NCI-H69 (cell line): ENCODE results near the gene CRIP2.
A peak's percentile ranks its signal among the peaks of the same experiment; 100 is the strongest.

Source experiments
- DNase-seq: peaks from one replicate; lab custom pipeline; 2025; lab: John Stamatoyannopoulos, UW

Gene CRIP2, protein sequence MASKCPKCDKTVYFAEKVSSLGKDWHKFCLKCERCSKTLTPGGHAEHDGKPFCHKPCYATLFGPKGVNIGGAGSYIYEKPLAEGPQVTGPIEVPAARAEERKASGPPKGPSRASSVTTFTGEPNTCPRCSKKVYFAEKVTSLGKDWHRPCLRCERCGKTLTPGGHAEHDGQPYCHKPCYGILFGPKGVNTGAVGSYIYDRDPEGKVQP

DNA sequence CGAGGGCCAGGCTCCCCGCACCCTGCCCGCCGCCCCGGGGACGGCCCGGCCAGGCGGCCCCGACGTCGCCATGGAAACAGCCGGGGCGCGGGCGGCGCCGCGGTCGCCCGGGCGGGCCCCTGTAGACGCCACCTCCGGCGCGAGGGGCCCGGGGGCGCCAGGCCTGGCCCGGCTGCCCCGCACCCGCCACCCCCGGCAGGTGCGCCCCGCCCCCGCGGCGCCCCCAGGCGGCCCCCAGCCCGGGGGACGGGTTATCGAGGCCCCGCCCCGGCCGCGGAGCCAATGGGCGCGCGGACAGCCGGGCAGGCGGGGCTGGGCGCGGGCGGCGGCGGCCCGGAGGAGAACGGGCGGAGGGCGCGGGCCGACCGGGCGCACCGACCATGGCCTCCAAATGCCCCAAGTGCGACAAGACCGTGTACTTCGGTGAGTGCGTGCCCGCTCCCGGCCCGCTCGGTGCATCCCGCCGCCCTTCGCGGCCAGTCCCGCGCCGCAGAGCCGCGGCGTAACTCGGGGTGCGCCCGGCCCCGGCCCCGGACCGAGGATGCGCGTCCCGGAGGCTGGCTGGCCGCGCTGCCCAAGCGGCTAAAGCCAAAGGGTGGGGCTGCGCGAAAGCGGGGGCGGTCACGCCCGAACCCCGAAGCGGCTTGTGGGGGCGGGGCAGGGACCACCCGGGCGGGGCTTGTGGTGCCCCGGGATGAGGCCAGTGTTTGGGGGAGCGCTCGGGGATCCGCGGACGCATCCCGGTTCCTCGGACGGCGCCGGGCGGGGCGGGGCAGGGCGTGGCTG, at the start of gene CRIP2:
Gene CRIP2, plus strand, starts transcription at position 339 of the 786 bp plus-strand sequence. Its CDS starts 42 bp downstream, at position 381.
- DNase-seq, result peak; percentile 95

GRCh38 chr14:105424861-105425260, 49.8 kb upstream of the CRIP2 start:
- DNase-seq, result no peak

- DNase-seq, result no peak
Observed at GRCh38 chr14:105425823-105426247, 48.8 kb upstream of the CRIP2 start.

DNA sequence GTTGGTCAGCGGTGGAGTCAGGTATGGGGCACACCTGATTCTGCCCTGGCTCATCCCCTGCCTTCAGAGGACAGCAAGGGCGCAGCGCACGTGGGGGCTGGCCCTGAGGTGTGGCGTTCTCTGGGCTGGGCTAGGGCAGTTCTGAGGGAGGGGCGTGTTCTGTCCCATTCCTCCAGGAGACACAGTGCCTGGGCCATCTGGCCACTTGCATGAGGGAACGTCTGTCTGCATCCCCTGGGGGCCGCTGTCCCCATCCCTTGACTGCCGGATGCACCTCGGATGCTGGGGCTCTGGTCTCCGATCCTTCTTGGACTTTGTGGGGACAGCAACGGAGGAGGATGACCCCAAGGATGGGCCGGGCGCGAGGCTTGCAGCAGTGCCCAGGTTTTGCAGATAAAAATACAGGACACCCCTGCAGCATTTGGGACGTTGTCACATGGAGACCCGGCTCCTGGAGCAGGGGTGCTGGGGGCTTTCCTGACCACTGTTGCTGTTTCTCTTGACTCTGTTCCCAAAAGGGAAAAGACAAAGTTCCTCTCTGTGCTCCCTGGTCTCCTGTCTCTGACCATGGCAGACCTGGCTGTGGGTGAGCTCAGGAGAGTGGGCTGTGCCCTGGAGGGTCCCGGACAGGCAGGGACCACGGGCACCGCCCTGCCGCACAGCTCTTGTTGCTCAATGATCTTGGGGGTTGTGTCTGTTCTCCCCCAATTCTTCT, 48.0 kb upstream of the CRIP2 start:
- no peak for DNase-seq

- no peak for DNase-seq
Observed at GRCh38 chr14:105427412-105427811, 47.2 kb upstream of the CRIP2 start.

DNA sequence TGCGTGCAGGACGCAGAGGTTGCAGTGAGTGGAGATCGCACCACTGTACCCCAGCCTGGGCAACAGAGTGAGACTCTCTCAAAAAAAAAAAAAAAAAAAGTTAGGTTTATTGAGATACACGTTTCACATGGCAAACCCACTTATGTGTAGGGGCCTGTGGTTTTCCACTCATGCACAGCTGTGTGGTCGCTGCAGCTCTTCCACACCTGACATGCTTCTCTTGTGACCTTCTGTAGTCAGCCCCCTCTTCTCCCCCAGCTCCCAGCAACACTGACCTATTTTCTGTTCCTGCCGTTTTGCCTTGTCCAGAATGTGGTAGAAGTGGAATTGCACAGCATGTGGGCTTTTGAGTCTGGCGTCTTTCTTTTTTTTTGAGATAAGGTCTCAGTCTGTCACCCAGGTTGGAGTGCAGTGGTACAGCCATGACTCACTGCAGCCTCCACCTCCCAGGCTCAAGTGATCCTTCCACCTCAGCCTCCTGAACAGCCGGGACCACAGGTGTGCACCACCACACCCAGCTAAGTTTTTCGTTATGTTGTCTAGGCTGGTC, 46.6 kb upstream of the CRIP2 start:
- DNase-seq, result no peak

- no peak for DNase-seq
Observed at GRCh38 chr14:105430042-105430441, 44.6 kb upstream of the CRIP2 start.

DNA sequence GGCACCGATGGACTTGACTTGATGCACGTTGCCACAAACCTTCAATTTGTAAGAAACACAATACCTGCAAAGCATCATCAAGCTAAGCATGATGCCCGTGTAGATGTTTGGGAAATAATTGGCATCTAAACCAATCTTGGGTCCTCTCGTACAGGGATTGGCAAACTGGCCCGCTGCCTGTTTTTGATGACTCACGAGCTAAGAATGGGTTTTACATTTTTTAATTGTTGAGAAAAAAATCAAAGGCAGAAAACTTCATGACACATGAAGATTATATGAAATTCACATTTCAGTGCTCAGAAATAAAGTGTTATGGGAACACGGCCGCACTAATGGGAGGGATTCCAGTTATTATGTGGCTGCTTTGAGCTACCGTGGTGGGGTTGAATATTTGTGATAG, 44.1 kb upstream of the CRIP2 start:
- no peak for DNase-seq

DNA sequence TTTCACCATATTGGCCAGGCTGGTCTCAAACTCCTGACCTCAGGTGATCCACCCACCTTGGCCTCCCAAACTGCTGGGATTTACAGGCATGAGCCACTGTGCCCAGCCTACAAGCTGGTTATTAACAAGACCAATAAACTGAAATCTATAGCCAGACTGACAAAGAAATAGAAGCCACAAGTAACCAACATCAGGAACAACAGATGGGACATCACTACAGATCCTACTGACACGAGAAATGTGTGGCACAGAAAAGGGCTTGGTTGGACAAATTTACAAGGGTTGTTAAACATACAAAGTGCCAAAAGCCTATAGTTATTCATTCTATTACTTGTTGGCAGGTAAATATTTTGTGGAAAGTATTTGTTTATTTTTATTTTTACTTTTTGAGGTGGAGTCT, 43.4 kb upstream of the CRIP2 start:
- no peak for DNase-seq

GRCh38 chr14:105432657-105433056, 42.0 kb upstream of the CRIP2 start:
- DNase-seq, result no peak

DNA sequence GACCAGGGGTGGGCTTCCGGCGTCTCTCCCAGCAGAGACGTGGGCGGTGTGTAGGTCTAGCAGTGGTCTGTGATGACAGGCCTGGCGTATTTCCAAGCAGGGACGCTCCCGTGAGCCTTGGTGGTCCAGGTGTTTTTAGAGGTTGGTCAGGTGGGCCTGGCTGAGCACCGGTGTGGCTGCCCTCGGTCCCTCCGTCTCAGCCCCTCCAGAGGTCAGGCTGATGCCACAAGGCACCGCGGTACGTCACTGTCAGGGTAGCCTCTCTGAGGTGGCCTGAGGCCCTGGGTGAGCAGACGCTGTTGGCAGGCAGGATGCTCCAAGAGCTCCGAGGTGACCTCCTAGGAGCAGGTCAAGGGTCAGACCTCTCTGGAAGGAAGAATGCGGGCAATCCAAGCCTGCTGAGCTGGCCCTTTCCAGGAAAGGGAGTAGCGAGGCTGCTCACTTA, 41.4 kb upstream of the CRIP2 start:
- no peak for DNase-seq

DNA sequence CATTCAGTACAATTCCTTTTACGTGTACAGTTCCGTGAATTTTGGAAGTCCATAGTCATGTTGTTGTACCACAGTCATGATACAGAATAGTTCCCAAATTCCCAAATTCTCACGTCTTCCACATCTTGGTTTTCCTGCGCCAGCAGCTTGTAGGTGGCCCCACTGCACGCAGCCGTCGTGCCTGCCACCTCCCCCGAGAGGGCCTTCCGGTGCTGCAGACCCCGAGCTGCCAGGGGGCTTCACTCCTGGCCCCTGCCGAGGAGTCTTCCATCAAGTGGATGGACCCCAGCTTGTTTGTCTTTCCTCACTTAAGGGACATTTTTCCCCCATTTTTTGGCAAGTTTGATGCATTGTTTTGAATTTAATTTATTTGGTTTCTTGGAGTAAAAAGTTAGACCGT, 38.2 kb upstream of the CRIP2 start:
- no peak for DNase-seq

GRCh38 chr14:105436891-105437722, 37.5 kb upstream of the CRIP2 start:
- peak; percentile 76 for DNase-seq

DNA sequence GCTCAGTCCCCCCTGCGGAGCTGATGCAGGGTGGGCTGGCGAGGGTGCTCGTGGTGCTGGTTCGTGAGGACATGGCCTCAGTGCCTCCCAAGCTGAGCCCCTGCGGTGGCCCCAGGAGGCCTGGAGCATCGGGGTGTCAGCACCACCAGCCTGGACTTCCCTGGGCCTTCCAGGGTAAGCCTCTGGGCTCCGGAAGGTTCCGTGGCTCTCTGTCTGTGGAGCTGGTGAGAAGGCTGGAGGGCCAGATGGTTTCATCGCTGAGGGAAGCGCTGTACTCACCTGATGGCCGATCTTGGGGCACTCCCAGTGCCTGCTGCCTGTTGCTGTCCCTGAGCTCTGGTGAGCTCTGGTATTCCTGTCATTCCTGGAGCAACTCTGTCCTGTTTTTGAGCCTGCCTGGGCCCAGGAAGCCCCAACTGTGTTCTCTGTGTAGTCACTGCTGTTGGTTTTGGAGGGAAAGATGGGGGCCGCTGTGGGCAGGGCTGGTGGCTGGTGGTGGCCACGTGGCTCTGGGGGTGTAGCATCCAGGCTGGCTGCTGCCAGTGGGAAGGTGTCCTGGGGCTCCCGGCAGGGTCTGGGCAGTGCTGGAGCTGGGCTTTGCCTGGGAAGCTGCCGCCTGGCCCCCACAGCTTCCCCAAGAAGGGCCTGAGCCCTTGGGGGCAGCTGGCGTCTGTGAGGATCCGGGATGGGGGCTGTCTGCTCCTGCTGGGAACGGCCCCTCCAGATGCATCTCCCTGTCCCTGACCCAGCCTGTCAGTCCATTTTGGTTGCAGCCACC, 36.7 kb upstream of the CRIP2 start:
- no peak for DNase-seq

DNA sequence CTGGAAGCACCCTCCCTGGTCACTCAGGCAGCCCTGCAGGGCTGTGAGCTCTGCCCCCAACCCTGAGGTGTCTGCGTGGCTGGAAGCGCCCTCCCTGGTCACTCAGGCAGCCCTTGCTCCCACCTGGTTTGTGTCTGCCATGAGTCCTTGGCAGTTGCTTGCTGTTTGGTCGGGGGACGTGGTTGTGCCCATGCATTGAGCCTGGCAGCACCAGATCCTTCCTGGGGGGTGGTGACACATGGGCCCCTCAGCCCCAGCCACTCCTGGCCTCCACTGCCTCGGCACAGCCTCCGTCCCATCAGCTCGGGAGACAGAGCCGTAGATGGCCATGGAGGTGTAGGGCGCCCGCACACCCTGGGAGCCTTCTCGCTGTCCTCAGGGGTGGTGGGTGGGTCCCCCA, 35.4 kb upstream of the CRIP2 start:
- DNase-seq, result no peak

- DNase-seq, result peak; percentile 96
Observed at GRCh38 chr14:105439710-105440553, 34.7 kb upstream of the CRIP2 start.

DNA sequence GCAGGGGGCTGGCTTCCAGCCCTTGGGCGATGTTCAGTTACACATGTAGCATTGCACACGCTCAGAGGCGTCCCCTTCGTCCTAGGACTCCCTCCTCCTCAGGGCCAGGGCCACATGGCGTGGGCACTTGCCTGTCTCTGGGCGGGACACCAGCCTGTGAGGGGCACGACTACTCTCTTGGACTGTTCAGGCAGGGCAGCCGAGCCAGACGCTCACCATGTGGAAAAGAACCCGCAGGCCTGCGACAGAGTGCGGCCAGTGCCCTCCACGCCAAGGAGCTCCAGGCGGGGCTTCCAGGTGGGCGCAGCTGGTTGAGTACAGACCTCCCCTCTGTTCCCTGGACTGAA, 34.1 kb upstream of the CRIP2 start:
- DNase-seq, result no peak

- DNase-seq, result no peak
Observed at GRCh38 chr14:105440992-105441391, 33.6 kb upstream of the CRIP2 start.

DNA sequence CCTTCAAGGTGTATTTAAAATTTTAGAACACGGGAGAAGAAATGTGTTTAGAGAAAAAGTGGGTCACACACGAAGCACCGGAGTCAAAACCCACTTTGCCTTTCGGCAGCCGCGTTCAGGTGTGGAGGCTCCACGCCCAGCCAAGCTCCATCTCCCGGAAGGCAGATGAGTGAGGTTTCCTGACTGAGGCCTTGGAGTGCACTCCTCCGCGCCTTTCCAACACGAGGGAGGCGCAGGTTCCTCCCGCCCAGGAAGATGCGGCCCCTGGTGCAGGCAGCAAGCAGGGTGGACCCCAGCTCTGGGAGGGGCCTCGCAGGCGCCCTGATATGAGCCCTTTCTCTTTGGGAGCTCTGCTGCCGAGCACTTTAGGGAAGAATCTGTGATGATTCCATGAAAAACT, 32.5 kb upstream of the CRIP2 start:
- DNase-seq, result no peak

DNA sequence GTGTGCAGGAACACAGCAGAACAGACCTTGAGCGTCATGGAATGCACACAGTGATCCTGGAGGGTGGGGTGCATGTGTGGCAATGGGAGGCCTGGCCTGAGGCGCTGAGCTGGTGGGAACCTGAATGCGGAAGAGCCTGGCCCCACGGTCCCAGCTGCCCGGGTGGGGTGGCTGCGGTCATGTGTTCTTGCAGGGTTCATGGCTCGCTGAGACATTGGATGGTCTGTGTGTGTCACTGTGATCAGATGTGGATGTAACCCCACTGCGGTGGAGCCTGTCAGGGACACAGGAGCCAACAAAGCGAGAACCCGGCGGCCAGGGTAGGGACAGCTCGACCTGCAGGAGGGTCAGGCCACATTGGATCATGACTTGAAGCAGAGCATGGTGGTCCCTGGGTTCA, 31.8 kb upstream of the CRIP2 start:
- no peak for DNase-seq
